GM12878 (cell line): ENCODE measurements around the gene RGCC. TPM values are rescaled to one million over a fixed set of nuclear protein-coding genes. Genes with fewer than 3 reads are reported as not detected.

Experiments used
- ATAC-seq: fragments of 200-7000 bp; cut with Tn5 transposase; 3 replicates; pipeline ENCODE4 v1.9.1; 2020; ENCODE audit warnings: mild to moderate bottlenecking, moderate library complexity
- BruUV-seq: library from RNA; stranded (reverse); fragments of 400-500 nt; replicated peaks from 2 replicates; lab custom pipeline; 2021; lab: Mats Ljungman, UMichigan
- CTCF ChIA-PET: fragments of 300-600 bp; sonication (Branson Sonifier 250); formaldehyde crosslinking; extraction: SDS; loops from one replicate; lab custom pipeline; 2021; ENCODE audit warnings: inconsistent platforms; lab: Yijun Ruan, JAX
- POLR2A ChIA-PET: fragments of 350-600 bp; formaldehyde crosslinking; extraction: SDS; loops from one replicate; lab custom pipeline; 2021; ENCODE audit warnings: inconsistent platforms; lab: Charles Lee
- RAD21 ChIA-PET: fragments of 300-600 bp; sonication (Branson Sonifier 250); formaldehyde crosslinking; loops from one replicate; lab custom pipeline; 2023; ENCODE audit warnings: antibody characterized with exemption; ENCODE audit not compliant: unreplicated experiment; lab: Charles Lee
- SMC1A ChIA-PET: fragments of 300-600 bp; sonication (Branson Sonifier 250); formaldehyde crosslinking; loops from one replicate; lab custom pipeline; 2023; ENCODE audit not compliant: unreplicated experiment, uncharacterized antibody; lab: Charles Lee
- DNase-seq: peaks from one replicate; pipeline ENCODE4 v3.0.0-alpha.2; 2011; ENCODE audit warnings: low read depth, low spot score
- FAIRE-seq: peaks from 3 replicates; lab custom pipeline; 2011; peaks lifted over from hg19 to GRCh38; lab: Jason Lieb, UNC
- H2AFZ ChIP-seq: 2 replicates; pipeline ENCODE4 v1.6.0; 2011; ENCODE audit warnings: low read depth, low read length, control low read depth; ENCODE audit not compliant: control insufficient read depth
- H3K27ac ChIP-seq: 2 replicates; pipeline ENCODE4 v1.5.1; 2011; ENCODE audit warnings: control low read depth; ENCODE audit not compliant: control insufficient read depth, insufficient read depth
- H3K27me3 ChIP-seq, 2 experiments: replicated peaks in 1 of 2; 2 replicates each; pipeline versions ENCODE4 v1.6.0 to v1.6.1; 2011; ENCODE audit warnings: low read length in 1 of 2; ENCODE audit not compliant: control insufficient read depth in 2 of 2, insufficient read depth in 2 of 2
- H3K36me3 ChIP-seq, 2 experiments: 2 replicates each; pipeline ENCODE4 v1.5.1; 2011; ENCODE audit warnings: low read length in 1 of 2; ENCODE audit not compliant: control insufficient read depth in 2 of 2, insufficient read depth in 2 of 2
- H3K4me1 ChIP-seq: 2 replicates; pipeline ENCODE4 v1.6.1; 2011; ENCODE audit warnings: mild to moderate bottlenecking, low read length, moderate library complexity, mixed read lengths; ENCODE audit not compliant: control insufficient read depth, insufficient read depth
- H3K4me2 ChIP-seq: 2 replicates; pipeline ENCODE4 v1.6.0; 2011; ENCODE audit warnings: control low read depth; ENCODE audit not compliant: control insufficient read depth, insufficient read depth
- H3K4me3 ChIP-seq: fragments of 200-600 bp; sonication (generic); 2 replicates; pipeline ENCODE4 v1.5.1; 2016
- H3K79me2 ChIP-seq: 2 replicates; pipeline ENCODE4 v1.6.0; 2011; ENCODE audit warnings: low read length; ENCODE audit not compliant: control insufficient read depth, insufficient read depth
- H3K9ac ChIP-seq: 2 replicates; pipeline ENCODE4 v1.8.0; 2011; ENCODE audit warnings: low read length, control low read depth, mixed read lengths; ENCODE audit not compliant: control insufficient read depth, insufficient read depth
- H3K9me3 ChIP-seq: replicated peaks from 3 replicates; pipeline ENCODE4 v1.5.1; 2011; ENCODE audit warnings: mild to moderate bottlenecking, low read length; ENCODE audit not compliant: control insufficient read depth, insufficient read depth
- H4K20me1 ChIP-seq: 2 replicates; pipeline ENCODE4 v1.6.0; 2011; ENCODE audit not compliant: control insufficient read depth, insufficient read depth
- BHLHE40 ChIP-seq, 2 experiments: fragments of 450-650 bp in 1 of 2; IDR thresholded peaks; 2 replicates each; pipeline ENCODE4 v1.6.1; 2011 to 2017; ENCODE audit warnings: low read depth in 2 of 2, borderline replicate concordance in 1 of 2, improper control_type of control experiment in 1 of 2, low read length in 1 of 2, mild to moderate bottlenecking in 1 of 2
- CBFB ChIP-seq: IDR thresholded peaks from 2 replicates; pipeline ENCODE4 v1.6.1; 2016; ENCODE audit warnings: antibody characterized with exemption, low read depth
- E2F8 ChIP-seq: fragments of 450-650 bp; IDR thresholded peaks from 2 replicates; pipeline ENCODE4 v1.6.1; 2018; ENCODE audit warnings: mild to moderate bottlenecking, low read depth, moderate library complexity; ENCODE audit not compliant: partially characterized antibody
- EED ChIP-seq: sonication (generic); IDR thresholded peaks from 2 replicates; pipeline ENCODE4 v1.6.1; 2016; ENCODE audit warnings: antibody characterized with exemption, low read depth
- EP300 ChIP-seq, 2 experiments: fragments of 150-350 bp in 1 of 2; IDR thresholded peaks; 2 replicates each; pipeline ENCODE4 v1.6.1; 2011 to 2012; ENCODE audit warnings: low read depth in 2 of 2, low read length in 2 of 2, borderline replicate concordance in 1 of 2, improper control_type of control experiment in 1 of 2, inconsistent platforms in 1 of 2; ENCODE audit not compliant: control insufficient read depth in 1 of 2
- ETV6 ChIP-seq, 2 experiments: fragments of 450-650 bp in 1 of 2; IDR thresholded peaks in 1 of 2; conservative IDR thresholded peaks in 1 of 2; 2 replicates each; pipeline ENCODE4 v1.6.1; 2014; ENCODE audit warnings: antibody characterized with exemption in 1 of 2, borderline replicate concordance in 1 of 2, low read depth in 1 of 2, mild to moderate bottlenecking in 1 of 2, moderate library complexity in 1 of 2
- NFIC ChIP-seq: IDR thresholded peaks from 2 replicates; pipeline ENCODE4 v1.6.1; 2012; ENCODE audit warnings: low read depth, mild to moderate bottlenecking, inconsistent platforms, low read length, moderate library complexity
- POU2F2 ChIP-seq: IDR thresholded peaks from 3 replicates; pipeline ENCODE4 v1.6.1; 2011; ENCODE audit warnings: low read depth, mild to moderate bottlenecking, low read length, borderline replicate concordance
- RAD21 ChIP-seq: IDR thresholded peaks from 2 replicates; pipeline ENCODE4 v1.6.1; 2011; ENCODE audit warnings: mild to moderate bottlenecking, low read depth, low read length, moderate library complexity; ENCODE audit not compliant: insufficient read depth
- RAD51 ChIP-seq: fragments of 450-650 bp; IDR thresholded peaks from 2 replicates; pipeline ENCODE4 v1.6.1; 2016; ENCODE audit warnings: moderate library complexity, mild to moderate bottlenecking, inconsistent platforms
- RFX5 ChIP-seq: IDR thresholded peaks from 2 replicates; pipeline ENCODE4 v1.6.1; 2011; ENCODE audit warnings: low read depth, low read length, improper control_type of control experiment
- RUNX3 ChIP-seq: IDR thresholded peaks from 2 replicates; pipeline ENCODE4 v1.6.1; 2012; ENCODE audit warnings: low read length, inconsistent platforms
- TCF12 ChIP-seq: IDR thresholded peaks from 2 replicates; pipeline ENCODE4 v1.6.1; 2011; ENCODE audit warnings: low read depth, mild to moderate bottlenecking, low read length
- TCF3 ChIP-seq: IDR thresholded peaks from 2 replicates; pipeline ENCODE4 v1.6.1; 2012; ENCODE audit warnings: low read depth, mild to moderate bottlenecking, low read length, borderline replicate concordance; ENCODE audit not compliant: insufficient read depth
- USF1 ChIP-seq: IDR thresholded peaks from 2 replicates; pipeline ENCODE4 v1.6.1; 2011; ENCODE audit warnings: borderline replicate concordance, low read depth, mild to moderate bottlenecking, moderate library complexity, mixed read lengths, low read length; ENCODE audit not compliant: insufficient read depth; ENCODE audit errors: extremely low read length
- ZBTB33 ChIP-seq: fragments of 450-650 bp; IDR thresholded peaks from 2 replicates; pipeline ENCODE4 v1.6.1; 2017; ENCODE audit warnings: mild to moderate bottlenecking
- ZNF217 ChIP-seq: fragments of 450-650 bp; IDR thresholded peaks from 2 replicates; pipeline ENCODE4 v1.6.1; 2017; ENCODE audit warnings: antibody characterized with exemption, mild to moderate bottlenecking
- WGBS: methylation state at CpG from one replicate; pipeline ENCODE4 v1.1.6; 2016; ENCODE audit warnings: low lambda C conversion rate; ENCODE audit not compliant: insufficient replicate concordance, insufficient coverage; ENCODE audit errors: missing lambda C conversion rate; 5-methylcytosine and 5-hydroxymethylcytosine counted together
- in situ Hi-C: fragments of 300-500 bp; cut with MboI; formaldehyde crosslinking; loops from 9 replicates; pipeline ENCODE4 v1.14.3; 2018; ENCODE audit warnings: mixed read lengths
- intact Hi-C: fragments of 100-400 bp; cut with micrococcal nuclease; formaldehyde crosslinking; loops from one replicate; pipeline ENCODE4 v1.14.2; 2022; ENCODE audit not compliant: unreplicated experiment
- polyA plus RNA-seq, 11 experiments: library from polyadenylated mRNA; depleted of rRNA in 4 of 11; unstranded in 6 of 11; stranded (reverse) in 5 of 11; fragments of >200 nt; fragmentation: Nextera tagmentation in 4 of 11; fragmentation: Illumina TruSeq in 1 of 11; extraction: Ambion mirVana in 4 of 11; extraction: Trizol in 1 of 11; gene quantifications; 1 replicate in 1 of 11; 2 replicates in 10 of 11; pipeline versions ENCODE4 v1.2.1 to v1.2.3, GENCODE V29; 2011 to 2016; ENCODE audit warnings: inconsistent platforms in 2 of 11, missing spikeins in 2 of 11, low read depth in 1 of 11
- total RNA-seq, 4 experiments: library from RNA; depleted of rRNA in 3 of 4; stranded (reverse); fragments of >200 nt in 3 of 4; fragmentation: Illumina TruSeq in 1 of 4; extraction: Trizol in 1 of 4; gene quantifications; 2 replicates each; pipeline versions ENCODE4 v1.2.1 to v1.2.3, GENCODE V29; 2013 to 2021

RGCC gene
- total and polyA plus RNA-seq, 10 of the 15 experiments (the other 5 are each of a cell fraction or from before 2014, with no cell fraction given) = 0.41 to 19.4 (median 9.9) TPM

GRCh38 chr13:41502673-41503072, 45.3 kb downstream of the RGCC start:
- Histone ChIP-seq H3K4me3 (peak overlapping the region; percentile 40; the same call in 1 of the 2 replicates), H2AFZ (0 out of 2 replicates have a peak overlapping the region, but pooled peaks have one; percentile 8), H3K9me3 (no peaks in the 10 kb centered on the region; the same call in 1 of the 3 replicates), H3K4me1 (peaks cover 45% of the 10 kb centered on the region), H3K27me3 (no peaks in the 10 kb centered on the region), H3K9ac (no peak overlapping the region), H3K4me2 (peak overlapping the region; percentile 57), H4K20me1 (no peaks in the 10 kb centered on the region)
- CTCF ChIA-PET = no interaction called here
- BruUV-seq = no TSS peak
- intact Hi-C loops = no loop called here
- WGBS = 11% methylated on average over 9 of the region's 9 CpGs
- TF ChIP-seq CBFB = 0 out of 2 replicates have a peak, but pooled peaks have one; percentile 46
- no peak for TF ChIP-seq ZNF217
- peak; percentile 91 for TF ChIP-seq POU2F2
- peak; percentile 29; the same call in 1 of the 2 replicates for TF ChIP-seq RAD51
- TF ChIP-seq TCF12 = peak; percentile 90
- TF ChIP-seq RFX5 = no peak
- 0 out of 2 replicates have a peak, but pooled peaks have one; percentile 24 for TF ChIP-seq NFIC
- peak; percentile 96 for TF ChIP-seq TCF3
- no peak for TF ChIP-seq E2F8
- no peak for TF ChIP-seq ZBTB33
- peak; percentile 93 for TF ChIP-seq RUNX3
- TF ChIP-seq EP300 (IDR thresholded peaks at IDR 0.05; ENCODE audit: borderline replicate concordance in 1 of 2, control insufficient read depth in 1 of 2, low read depth in 2 of 2, low read length in 2 of 2) = peak in 1 of 2 experiments; percentile 46; a peak in 1 of 4 replicates
- peak; percentile 69 for TF ChIP-seq USF1
- no peak for TF ChIP-seq ETV6 (conservative IDR thresholded peaks at IDR 0.05 in 1 of 2, IDR thresholded peaks at IDR 0.05 in 1 of 2; ENCODE audit: borderline replicate concordance in 1 of 2, low read depth in 1 of 2)
- TF ChIP-seq EED = 0 out of 2 replicates have a peak, but pooled peaks have one; percentile 46
- TF ChIP-seq RAD21 = no peak
- TF ChIP-seq BHLHE40 (IDR thresholded peaks at IDR 0.05; ENCODE audit: borderline replicate concordance in 1 of 2, low read depth in 2 of 2, low read length in 1 of 2) = 0 out of 4 replicates have a peak, but pooled peaks of 1 of the 2 experiments have one; percentile 18
- TF ChIP-seq, all 136 proteins: peak for 11
- RAD21 ChIA-PET = interaction anchor here (0.9 kb wide), 1 partner anchor 11 kb away, joined by 3 read pairs; no protein-coding TSS in a partner anchor
- POLR2A ChIA-PET = no interaction called here
- ATAC-seq = peak; percentile 66
- Histone ChIP-seq H3K36me3 (no peaks in the 10 kb centered on the region), H3K79me2 (no peaks in the 10 kb centered on the region), H3K27ac (peak overlapping the region; percentile 63; the same call in 1 of the 2 replicates)
- in situ Hi-C loops = no loop called here
- peak; percentile 59 for DNase-seq
- SMC1A ChIA-PET = no interaction called here
- FAIRE-seq = no peak
